Kidney (tissue), 14 donors: ENCODE data around the gene LAMP5. TPM values are rescaled to one million over a fixed set of nuclear protein-coding genes. Genes with fewer than 3 reads are reported as not detected.
A peak's percentile ranks its signal among the peaks of the same experiment; 100 is the strongest.

ENCODE experiments used
- DNase-seq, 5 donors: peaks; one replicate each; pipeline ENCODE4 v3.0.0-alpha.2; 2013 to 2020
- FAIRE-seq: peaks from 2 replicates; lab custom pipeline; 2012; peaks lifted over from hg19 to GRCh38; lab: Jason Lieb, UNC
- H3K27ac ChIP-seq, 2 donors: one replicate each; pipeline ENCODE4 v1.7.0; 2013; ENCODE audit warnings: low read depth in 2 of 2, low read length in 2 of 2, inconsistent platforms in 1 of 2
- H3K27me3 ChIP-seq: one replicate; pipeline ENCODE4 v1.7.1; 2013; ENCODE audit warnings: low read length, inconsistent platforms; ENCODE audit not compliant: control insufficient read depth, insufficient read depth
- H3K36me3 ChIP-seq, 3 donors: one replicate each; pipeline versions ENCODE4 v1.7.0 to v1.7.1; 2013; ENCODE audit warnings: low read length in 3 of 3, control low read depth in 1 of 3, inconsistent platforms in 1 of 3; ENCODE audit not compliant: insufficient read depth in 3 of 3, control insufficient read depth in 2 of 3
- H3K4me1 ChIP-seq, 3 donors: one replicate each; pipeline versions ENCODE4 v1.7.0 to v1.7.1; 2013; ENCODE audit warnings: low read length in 3 of 3, inconsistent platforms in 1 of 3, low read depth in 1 of 3; ENCODE audit not compliant: control insufficient read depth in 2 of 3, insufficient read depth in 2 of 3
- H3K4me3 ChIP-seq, 3 donors: one replicate each; pipeline versions ENCODE4 v1.7.0 to v1.8.1; 2013; ENCODE audit warnings: low read length in 3 of 3, control low read depth in 1 of 3, inconsistent platforms in 1 of 3
- H3K9ac ChIP-seq, 3 donors: one replicate each; pipeline versions ENCODE4 v1.7.0 to v1.7.1; 2013; ENCODE audit warnings: low read length in 3 of 3, control low read depth in 1 of 3, inconsistent platforms in 1 of 3
- H3K9me3 ChIP-seq, 3 donors: one replicate each; pipeline versions ENCODE4 v1.7.0 to v1.7.1; 2013; ENCODE audit warnings: low read length in 3 of 3, control low read depth in 1 of 3, inconsistent platforms in 1 of 3; ENCODE audit not compliant: control insufficient read depth in 2 of 3, insufficient read depth in 1 of 3
- CTCF ChIP-seq: IDR thresholded peaks from 3 replicates; pipeline ENCODE4 v1.5.1; 2012; ENCODE audit warnings: mild to moderate bottlenecking, moderate library complexity, borderline replicate concordance; ENCODE audit not compliant: insufficient read depth; ENCODE audit errors: extremely low read depth
- intact Hi-C: fragments of 100-400 bp; cut with DNase I; formaldehyde crosslinking; loops from one replicate; pipeline ENCODE4 v1.11.1; 2022
- polyA plus RNA-seq: library from polyadenylated mRNA; stranded (reverse); fragments of 350-450 nt; fragmentation: Illumina TruSeq; extraction: RNeasy Lipid Tissue Mini Kit (QIAGEN cat#74804); gene quantifications from one replicate; pipeline ENCODE4 v1.2.3, GENCODE V29; 2014; ENCODE audit warnings: low read depth, low replicate concordance; ENCODE audit not compliant: insufficient read depth
- total RNA-seq: library from RNA; stranded (reverse); fragmentation: NEBNext Ultra II Directional; extraction: Animal tissue kit (Norgen Biotek cat#: 25700); gene quantifications from one replicate; pipeline ENCODE4 v1.2.1, GENCODE V29; 2021
- donor health status: control.
- donor health status: control.
- donor health status: control.
- donor health status: control.
- donor health status: control.
- donor health status: DM: yes; HTN: yes; CAD: no.
- donor health status: Normal renal cell carcinoma (clear cell type).

The LAMP5 gene
- total and polyA plus RNA-seq, 2 donors from 2014 or later: 0.82 to 3.2 TPM

GRCh38 chr20:9514072-9514460 is 324 bp upstream of the LAMP5 start:
- no peak overlapping the region for H3K9ac ChIP-seq
- FAIRE-seq (no peak), DNase-seq (peak in 1 of 5 donors; percentile 21)
- no peaks in the 10 kb centered on the region for H3K36me3 ChIP-seq
- no peaks in the 10 kb centered on the region for H3K9me3 ChIP-seq
- peaks cover 44% of the 10 kb centered on the region for H3K27me3 ChIP-seq
- intact Hi-C loops: no loop called here
- no peak overlapping the region for H3K4me3 ChIP-seq
- H3K4me1 ChIP-seq: peaks cover 0 to 6% (median 0%) of the 10 kb centered on the region in 3 donors
- TF ChIP-seq CTCF: no peak
- no peak overlapping the region for H3K27ac ChIP-seq

GRCh38 chr20:9515214-9515585 is 810 bp downstream of the LAMP5 start:
- peaks cover 0 to 6% (median 0%) of the 10 kb centered on the region in 3 donors for H3K4me1 ChIP-seq
- H3K36me3 ChIP-seq: no peaks in the 10 kb centered on the region
- intact Hi-C loops: no loop called here
- H3K9me3 ChIP-seq: no peaks in the 10 kb centered on the region
- FAIRE-seq (no peak), DNase-seq (peak in 3 of 5 donors; percentile 23 to 62 (median 44))
- H3K27ac ChIP-seq: no peak overlapping the region
- no peak for TF ChIP-seq CTCF
- H3K4me3 ChIP-seq: peak overlapping the region in 1 of 3 donors; percentile 18
- no peak overlapping the region for H3K9ac ChIP-seq
- peaks cover 35% of the 10 kb centered on the region for H3K27me3 ChIP-seq

GRCh38 chr20:9515741-9516233 is 1.4 kb downstream of the LAMP5 start:
- TF ChIP-seq CTCF: no peak
- peak overlapping the region in 1 of 3 donors; percentile 25 for H3K4me3 ChIP-seq
- DNase-seq (peak in 4 of 5 donors; percentile 43 to 62 (median 54)), FAIRE-seq (no peak)
- no peak overlapping the region for H3K9ac ChIP-seq
- H3K27me3 ChIP-seq: peaks cover 29% of the 10 kb centered on the region
- H3K9me3 ChIP-seq: no peaks in the 10 kb centered on the region
- no peak overlapping the region for H3K27ac ChIP-seq
- intact Hi-C loops: no loop called here
- no peaks in the 10 kb centered on the region for H3K36me3 ChIP-seq
- peaks cover 0 to 6% (median 0%) of the 10 kb centered on the region in 3 donors for H3K4me1 ChIP-seq
